ENCODE data around the gene TMEM141.
"Not testable (repeated sequence)": the region's sequence is repeated elsewhere in the genome, so short reads cannot be mapped to it uniquely, and the experiment has no call there.

Gene TMEM141

DNA sequence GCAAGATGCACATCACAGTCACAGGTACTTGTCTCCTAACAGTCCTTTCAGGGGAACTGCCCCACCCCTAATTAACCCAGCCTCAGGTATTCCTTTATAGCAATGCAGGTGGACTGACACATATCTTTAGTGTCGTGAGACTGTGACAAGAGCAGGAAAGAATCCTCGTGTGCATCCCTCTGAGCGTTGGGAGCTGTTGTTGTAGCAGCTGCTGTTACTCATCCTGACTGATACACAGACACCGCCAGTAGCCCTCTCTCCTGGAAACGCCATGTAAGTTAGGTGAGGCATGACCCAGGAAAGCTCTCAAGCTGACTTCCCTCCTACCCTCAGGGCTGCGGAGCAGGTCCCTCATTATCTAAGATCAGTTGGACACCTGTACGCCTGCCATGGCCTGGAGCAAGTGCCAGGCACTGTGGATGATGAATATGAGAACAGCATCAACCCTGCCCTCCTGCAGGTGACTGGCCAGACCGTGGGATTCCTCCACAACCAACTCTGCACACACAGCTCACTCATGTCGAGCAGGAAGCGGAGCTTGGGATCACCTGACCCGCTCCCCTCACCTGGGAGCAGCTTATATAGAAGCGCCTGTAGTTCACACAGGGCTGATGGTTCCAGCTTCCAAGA, 16.6 kb upstream of the TMEM141 start:
- DNase-seq, result no peak

- DNase-seq, result no peak
Observed at GRCh38 chr9:136775191-136775590, 16.0 kb upstream of the TMEM141 start.

DNA sequence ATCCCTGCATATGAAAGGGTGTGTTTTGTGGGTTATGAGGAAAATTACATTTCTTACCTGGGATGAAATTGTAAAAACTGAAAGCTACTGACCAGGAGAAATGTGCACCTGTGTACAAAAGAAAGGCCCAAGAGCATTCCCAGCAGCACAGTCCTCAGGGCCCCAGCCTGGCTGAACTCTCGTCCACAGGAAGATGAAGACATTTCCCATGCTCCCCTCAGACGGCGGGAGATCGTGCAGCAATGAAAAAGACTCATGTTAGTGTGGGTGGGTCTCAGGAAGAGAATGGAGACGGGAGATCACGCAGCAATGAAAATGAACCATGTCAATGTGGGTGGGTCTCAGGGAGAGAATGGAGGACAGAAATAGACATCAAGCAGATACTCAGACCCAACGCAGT, 14.2 kb upstream of the TMEM141 start:
- DNase-seq, result no peak

GRCh38 chr9:136777359-136777758, 13.8 kb upstream of the TMEM141 start:
- DNase-seq, result no peak

GRCh38 chr9:136779808-136780207, 11.3 kb upstream of the TMEM141 start:
- no peak for DNase-seq

- no peak for DNase-seq
Observed at GRCh38 chr9:136782452-136782851, 8.7 kb upstream of the TMEM141 start.

GRCh38 chr9:136784249-136784996, 6.7 kb upstream of the TMEM141 start:
- DNase-seq, result no peak

DNA sequence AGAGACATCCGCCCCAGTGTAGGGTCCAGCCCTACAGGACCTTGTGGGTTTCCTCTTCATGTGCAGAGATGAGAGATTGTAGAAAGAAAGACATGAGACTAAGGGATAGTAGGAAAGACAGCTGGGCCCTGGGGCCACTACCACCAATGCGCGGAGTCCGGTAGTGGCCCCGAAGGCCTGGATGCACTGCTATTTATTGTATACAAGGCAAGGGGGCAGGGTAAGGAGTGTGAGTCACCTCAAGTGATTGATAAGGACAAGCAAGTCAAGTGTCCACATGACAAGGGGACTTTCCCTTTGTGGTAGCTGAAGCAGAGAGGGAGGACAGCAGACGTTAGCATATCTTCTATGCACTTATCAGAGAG, 6.2 kb upstream of the TMEM141 start:
- no peak for DNase-seq

GRCh38 chr9:136785565-136786355, 5.4 kb upstream of the TMEM141 start:
- not testable (repeated sequence) for DNase-seq

- no peak for DNase-seq
Observed at GRCh38 chr9:136786451-136786850, 4.7 kb upstream of the TMEM141 start.

- not testable (repeated sequence) for DNase-seq
Observed at GRCh38 chr9:136786983-136787382, 4.2 kb upstream of the TMEM141 start.

DNA sequence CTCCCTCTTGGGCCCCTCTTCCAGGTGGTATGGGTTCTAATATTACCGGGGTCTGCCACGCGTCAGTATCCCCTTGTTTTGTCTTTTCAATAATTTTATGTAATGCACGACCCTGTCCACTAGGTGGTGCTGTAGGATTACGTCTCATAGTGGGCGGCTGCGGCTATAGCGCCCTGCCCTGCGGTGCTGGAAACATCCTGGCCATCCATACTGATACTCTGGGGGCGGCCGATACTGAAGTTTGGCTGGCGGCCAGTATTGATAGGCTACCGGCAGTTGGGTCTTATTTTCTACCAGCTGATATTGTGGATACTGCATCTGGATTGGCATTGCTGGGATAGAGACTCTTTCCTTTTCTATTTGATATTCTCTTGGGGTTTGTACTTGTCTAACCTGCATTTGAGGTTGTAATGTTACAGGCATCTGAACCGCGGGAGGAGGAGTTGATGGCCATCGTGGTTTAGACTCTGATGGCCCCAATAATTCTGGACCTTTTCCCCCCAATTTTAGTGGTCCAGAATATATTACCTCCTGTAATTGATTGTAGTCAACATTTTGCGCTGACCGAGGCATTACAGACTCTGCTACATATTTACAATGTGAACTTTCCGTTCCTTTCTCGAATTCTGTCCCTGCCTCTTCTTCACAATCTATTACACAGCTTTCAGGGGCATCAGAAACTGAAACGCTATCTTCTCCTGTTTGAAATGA, 3.3 kb upstream of the TMEM141 start:
- DNase-seq, result no peak

DNA sequence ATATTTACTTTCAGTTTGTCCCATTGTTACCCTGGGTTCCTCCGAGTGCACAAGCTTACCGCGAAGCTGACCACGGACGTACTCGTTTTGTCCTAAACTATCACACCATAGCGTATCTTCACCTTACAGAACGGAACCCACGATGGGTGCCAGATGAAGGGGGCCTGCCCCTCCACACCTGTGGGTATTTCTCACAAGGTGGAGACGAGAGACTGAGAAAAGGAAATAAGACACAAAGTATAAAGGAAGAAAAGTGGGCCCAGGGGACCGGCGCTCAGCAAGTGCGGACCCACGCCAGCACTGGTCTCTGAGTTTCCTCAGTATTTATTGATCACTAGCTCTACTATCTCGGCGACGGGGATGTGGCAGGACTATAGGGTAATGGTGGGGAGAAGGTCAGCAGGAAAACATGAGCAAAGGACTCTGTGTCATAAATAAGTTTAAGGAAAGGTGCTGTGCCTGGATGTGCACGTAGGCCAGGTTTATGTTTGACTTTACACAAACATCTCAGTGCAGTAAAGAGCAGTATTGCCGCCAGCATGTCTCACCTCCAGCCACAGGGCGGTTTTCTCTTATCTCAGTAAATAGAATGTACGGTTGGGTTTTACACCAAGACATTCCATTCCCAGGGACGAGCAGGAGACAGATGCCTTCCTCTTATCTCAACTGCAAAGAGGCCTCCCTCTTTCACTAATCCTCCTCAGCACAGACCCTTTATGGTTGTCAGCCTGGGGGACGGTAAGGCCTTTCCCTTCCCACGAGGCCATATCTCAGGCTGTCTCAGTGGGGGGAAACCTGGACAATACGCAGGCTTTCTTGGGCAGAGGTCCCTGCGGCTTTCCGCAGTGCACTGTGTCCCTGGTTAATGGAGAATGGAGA, 2.3 kb upstream of the TMEM141 start:
- not testable (repeated sequence) for DNase-seq

- DNase-seq, result no peak
Observed at GRCh38 chr9:136789523-136789937, 1.6 kb upstream of the TMEM141 start.

- no peak for DNase-seq
Observed at GRCh38 chr9:136791516-136792276, 552 bp downstream of the TMEM141 start.

DNA sequence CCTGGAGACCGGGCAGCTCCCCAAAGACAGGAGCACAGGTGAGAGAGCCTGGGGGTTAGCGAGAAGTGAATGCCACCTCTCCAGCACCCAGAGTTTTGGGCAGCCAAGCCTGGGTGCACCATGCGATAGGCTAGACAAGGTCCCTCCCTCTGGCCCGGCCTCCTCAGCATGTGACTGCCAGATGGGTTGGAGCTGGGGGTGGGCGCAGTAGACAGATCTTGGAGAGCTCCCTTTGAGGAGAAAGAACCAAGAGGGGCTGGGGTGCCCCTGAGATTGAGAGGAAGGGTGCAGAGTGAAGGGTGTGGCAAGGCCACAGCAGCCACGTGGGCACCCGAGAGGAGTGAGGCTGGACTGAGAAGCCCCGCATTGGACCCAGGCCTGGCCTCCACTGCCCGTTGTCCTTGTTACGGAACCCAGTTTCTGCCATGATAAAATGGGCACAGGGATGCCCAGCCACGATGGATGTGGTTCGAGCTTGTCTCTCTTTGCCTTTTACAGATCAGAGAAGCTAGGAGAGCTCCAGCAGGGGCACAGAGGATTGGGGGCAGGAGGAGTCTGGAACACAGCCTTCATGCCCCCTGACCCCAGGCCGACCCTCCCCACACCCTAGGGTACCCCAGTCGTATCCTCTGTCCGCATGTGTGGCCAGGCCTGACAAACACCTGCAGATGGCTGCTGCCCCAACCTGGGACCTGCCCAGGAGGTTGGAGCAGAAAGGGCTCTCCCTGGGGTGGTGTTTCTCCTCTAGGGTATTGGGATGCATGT, 1.4 kb downstream of the TMEM141 start:
- DNase-seq, result no peak

GRCh38 chr9:136793086-136793946, 2.2 kb downstream of the TMEM141 start:
- DNase-seq, result no peak

GRCh38 chr9:136794281-136794999, 3.3 kb downstream of the TMEM141 start:
- no peak for DNase-seq

- no peak for DNase-seq
Observed at GRCh38 chr9:136795000-136795348, 3.8 kb downstream of the TMEM141 start.

Data from GOT3 (cell line).